Measurements from ENCODE around the gene CACNA1A. TPM values are rescaled to one million over a fixed set of nuclear protein-coding genes. Genes with fewer than 3 reads are reported as not detected.

Gene CACNA1A
- total and polyA plus RNA-seq, 8 donors = 2.4 to 42.6 (median 6.8) TPM

DNA sequence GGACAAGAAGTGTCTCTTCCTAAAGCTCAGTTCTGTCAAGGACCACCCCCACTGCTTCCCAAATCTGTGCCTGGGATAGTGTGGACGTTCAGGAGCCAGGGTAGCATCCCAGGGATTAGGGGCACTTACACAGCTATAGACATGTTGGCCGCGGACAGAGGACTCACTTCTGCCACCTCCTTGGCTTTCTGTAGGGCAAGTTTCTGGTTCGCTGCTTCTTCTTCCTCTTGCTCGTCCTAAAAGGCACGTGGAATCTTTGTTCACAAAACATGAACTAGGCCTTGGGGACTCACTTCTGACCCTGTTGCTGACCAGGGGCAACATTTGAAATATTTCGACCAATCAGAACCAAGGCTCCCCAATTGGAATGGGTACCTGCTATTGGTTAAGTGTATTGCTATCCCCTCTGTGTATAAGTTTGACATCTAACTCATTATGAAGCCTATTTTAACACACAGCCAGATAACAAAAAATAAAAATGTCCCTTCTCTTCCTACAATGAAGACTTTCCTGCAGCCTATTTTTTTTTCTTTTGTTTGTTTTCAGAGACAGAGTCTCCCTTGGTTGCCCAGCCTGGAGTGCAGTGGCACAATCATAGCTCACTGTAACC is 205.8 kb downstream of the CACNA1A start:
- DNase-seq = no peak
- H3K4me1 ChIP-seq = no peaks in the 10 kb centered on the region
- 54 to 58% methylated on average over 7 of the region's 7 CpGs for WGBS, 2 donors
- no peaks in the 10 kb centered on the region for H3K9me3 ChIP-seq
- no peak overlapping the region for H3K4me3 ChIP-seq
- intact Hi-C loops (cut with DNase I) = no loop called here
- H3K27ac ChIP-seq = no peak overlapping the region
- TF ChIP-seq, protein P1, sequence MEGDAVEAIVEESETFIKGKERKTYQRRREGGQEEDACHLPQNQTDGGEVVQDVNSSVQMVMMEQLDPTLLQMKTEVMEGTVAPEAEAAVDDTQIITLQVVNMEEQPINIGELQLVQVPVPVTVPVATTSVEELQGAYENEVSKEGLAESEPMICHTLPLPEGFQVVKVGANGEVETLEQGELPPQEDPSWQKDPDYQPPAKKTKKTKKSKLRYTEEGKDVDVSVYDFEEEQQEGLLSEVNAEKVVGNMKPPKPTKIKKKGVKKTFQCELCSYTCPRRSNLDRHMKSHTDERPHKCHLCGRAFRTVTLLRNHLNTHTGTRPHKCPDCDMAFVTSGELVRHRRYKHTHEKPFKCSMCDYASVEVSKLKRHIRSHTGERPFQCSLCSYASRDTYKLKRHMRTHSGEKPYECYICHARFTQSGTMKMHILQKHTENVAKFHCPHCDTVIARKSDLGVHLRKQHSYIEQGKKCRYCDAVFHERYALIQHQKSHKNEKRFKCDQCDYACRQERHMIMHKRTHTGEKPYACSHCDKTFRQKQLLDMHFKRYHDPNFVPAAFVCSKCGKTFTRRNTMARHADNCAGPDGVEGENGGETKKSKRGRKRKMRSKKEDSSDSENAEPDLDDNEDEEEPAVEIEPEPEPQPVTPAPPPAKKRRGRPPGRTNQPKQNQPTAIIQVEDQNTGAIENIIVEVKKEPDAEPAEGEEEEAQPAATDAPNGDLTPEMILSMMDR (IDR thresholded peaks at IDR 0.05) = no peak
- no peak for FAIRE-seq
- no peaks in the 10 kb centered on the region for H3K36me3 ChIP-seq
- ATAC-seq = no peak
- H3K27me3 ChIP-seq = peaks cover 0 to 10% (median 0%) of the 10 kb centered on the region in 4 donors

DNA sequence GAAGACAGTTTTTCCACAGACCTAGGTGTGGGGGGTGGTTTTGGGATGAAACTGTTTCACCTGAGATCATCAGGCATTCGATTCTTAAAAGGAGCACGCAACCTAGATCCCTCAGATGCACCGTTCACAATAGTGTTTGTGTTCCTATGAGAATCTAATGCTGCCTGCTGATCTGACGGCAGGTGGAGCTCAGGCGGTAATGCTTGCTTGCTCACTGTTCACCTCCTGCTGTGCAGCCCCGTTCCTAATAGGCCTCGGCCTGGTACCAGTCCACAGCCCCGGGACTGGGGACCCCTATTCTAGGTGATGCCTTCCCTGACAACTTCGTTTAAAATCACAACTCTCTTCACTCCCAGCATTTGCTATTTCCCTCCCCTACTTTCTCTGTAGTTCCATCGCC is 206.4 kb downstream of the CACNA1A start:
- no peak for FAIRE-seq

GRCh38 chr19:13298565-13299481 is 207.5 kb downstream of the CACNA1A start:
- TF ChIP-seq, protein P1 (IDR thresholded peaks at IDR 0.05) = no peak
- Histone ChIP-seq H3K9me3 (no peaks in the 10 kb centered on the region), H3K27ac (no peak overlapping the region), H3K4me3 (peak overlapping the region in 1 of 4 donors; percentile 33), H3K27me3 (peaks cover 0 to 10% (median 0%) of the 10 kb centered on the region in 4 donors), H3K36me3 (no peaks in the 10 kb centered on the region), H3K4me1 (no peaks in the 10 kb centered on the region)
- no peak for DNase-seq
- 25 to 39% methylated on average over 92 of the region's 92 CpGs for WGBS, 2 donors
- intact Hi-C loops (cut with DNase I) = no loop called here
- no peak for FAIRE-seq
- no peak for ATAC-seq

More for the DNA sequence above, 206.4 kb downstream of the CACNA1A start:
- ATAC-seq = peak in 2 of 4 donors; percentile 42 to 50
- intact Hi-C loops (cut with DNase I) = no loop called here
- DNase-seq = no peak
- Histone ChIP-seq H3K9me3 (no peaks in the 10 kb centered on the region), H3K36me3 (no peaks in the 10 kb centered on the region), H3K4me3 (no peak overlapping the region), H3K27ac (no peak overlapping the region), H3K4me1 (no peaks in the 10 kb centered on the region), H3K27me3 (peaks cover 0 to 10% (median 0%) of the 10 kb centered on the region in 4 donors)
- TF ChIP-seq, protein P1 (IDR thresholded peaks at IDR 0.05) = no peak
- WGBS, 2 donors = 37 to 39% methylated on average over 10 of the region's 10 CpGs

GRCh38 chr19:13297023-13297422 is 209.3 kb downstream of the CACNA1A start:
- no peaks in the 10 kb centered on the region for H3K36me3 ChIP-seq
- no peaks in the 10 kb centered on the region for H3K9me3 ChIP-seq
- no peak overlapping the region for H3K4me3 ChIP-seq
- H3K27me3 ChIP-seq = peaks cover 0 to 10% (median 0%) of the 10 kb centered on the region in 4 donors
- no peak for DNase-seq
- ATAC-seq = no peak
- no peaks in the 10 kb centered on the region for H3K4me1 ChIP-seq
- intact Hi-C loops (cut with DNase I) = no loop called here
- TF ChIP-seq, protein P1 (IDR thresholded peaks at IDR 0.05) = no peak
- H3K27ac ChIP-seq = no peak overlapping the region
- no peak for FAIRE-seq
- WGBS, 2 donors = 71 to 74% methylated on average over 2 of the region's 2 CpGs

Data from pancreas (tissue), 10 donors.